GM12878 (cell line): ENCODE measurements around the gene HS3ST6. TPM values are rescaled to one million over a fixed set of nuclear protein-coding genes. Genes with fewer than 3 reads are reported as not detected.

Source experiments
- ATAC-seq: fragments of 200-7000 bp; cut with Tn5 transposase; 3 replicates; pipeline ENCODE4 v1.9.1; 2020; ENCODE audit warnings: mild to moderate bottlenecking, moderate library complexity
- BruUV-seq: library from RNA; stranded (reverse); fragments of 400-500 nt; replicated peaks from 2 replicates; lab custom pipeline; 2021; lab: Mats Ljungman, UMichigan
- CTCF ChIA-PET: fragments of 300-600 bp; sonication (Branson Sonifier 250); formaldehyde crosslinking; extraction: SDS; loops from one replicate; lab custom pipeline; 2021; ENCODE audit warnings: inconsistent platforms; lab: Yijun Ruan, JAX
- POLR2A ChIA-PET: fragments of 350-600 bp; formaldehyde crosslinking; extraction: SDS; loops from one replicate; lab custom pipeline; 2021; ENCODE audit warnings: inconsistent platforms; lab: Charles Lee
- RAD21 ChIA-PET: fragments of 300-600 bp; sonication (Branson Sonifier 250); formaldehyde crosslinking; loops from one replicate; lab custom pipeline; 2023; ENCODE audit warnings: antibody characterized with exemption; ENCODE audit not compliant: unreplicated experiment; lab: Charles Lee
- SMC1A ChIA-PET: fragments of 300-600 bp; sonication (Branson Sonifier 250); formaldehyde crosslinking; loops from one replicate; lab custom pipeline; 2023; ENCODE audit not compliant: unreplicated experiment, uncharacterized antibody; lab: Charles Lee
- DNase-seq: peaks from one replicate; pipeline ENCODE4 v3.0.0-alpha.2; 2011; ENCODE audit warnings: low read depth, low spot score
- FAIRE-seq: peaks from 3 replicates; lab custom pipeline; 2011; peaks lifted over from hg19 to GRCh38; lab: Jason Lieb, UNC
- H2AFZ ChIP-seq: 2 replicates; pipeline ENCODE4 v1.6.0; 2011; ENCODE audit warnings: low read depth, low read length, control low read depth; ENCODE audit not compliant: control insufficient read depth
- H3K27ac ChIP-seq: 2 replicates; pipeline ENCODE4 v1.5.1; 2011; ENCODE audit warnings: control low read depth; ENCODE audit not compliant: control insufficient read depth, insufficient read depth
- H3K27me3 ChIP-seq, 2 experiments: replicated peaks in 1 of 2; 2 replicates each; pipeline versions ENCODE4 v1.6.0 to v1.6.1; 2011; ENCODE audit warnings: low read length in 1 of 2; ENCODE audit not compliant: control insufficient read depth in 2 of 2, insufficient read depth in 2 of 2
- H3K36me3 ChIP-seq, 2 experiments: 2 replicates each; pipeline ENCODE4 v1.5.1; 2011; ENCODE audit warnings: low read length in 1 of 2; ENCODE audit not compliant: control insufficient read depth in 2 of 2, insufficient read depth in 2 of 2
- H3K4me1 ChIP-seq: 2 replicates; pipeline ENCODE4 v1.6.1; 2011; ENCODE audit warnings: mild to moderate bottlenecking, low read length, moderate library complexity, mixed read lengths; ENCODE audit not compliant: control insufficient read depth, insufficient read depth
- H3K4me2 ChIP-seq: 2 replicates; pipeline ENCODE4 v1.6.0; 2011; ENCODE audit warnings: control low read depth; ENCODE audit not compliant: control insufficient read depth, insufficient read depth
- H3K4me3 ChIP-seq: fragments of 200-600 bp; sonication (generic); 2 replicates; pipeline ENCODE4 v1.5.1; 2016
- H3K79me2 ChIP-seq: 2 replicates; pipeline ENCODE4 v1.6.0; 2011; ENCODE audit warnings: low read length; ENCODE audit not compliant: control insufficient read depth, insufficient read depth
- H3K9ac ChIP-seq: 2 replicates; pipeline ENCODE4 v1.8.0; 2011; ENCODE audit warnings: low read length, control low read depth, mixed read lengths; ENCODE audit not compliant: control insufficient read depth, insufficient read depth
- H3K9me3 ChIP-seq: replicated peaks from 3 replicates; pipeline ENCODE4 v1.5.1; 2011; ENCODE audit warnings: mild to moderate bottlenecking, low read length; ENCODE audit not compliant: control insufficient read depth, insufficient read depth
- H4K20me1 ChIP-seq: 2 replicates; pipeline ENCODE4 v1.6.0; 2011; ENCODE audit not compliant: control insufficient read depth, insufficient read depth
- ATF7 ChIP-seq: fragments of 450-650 bp; IDR thresholded peaks from 2 replicates; pipeline ENCODE4 v1.6.1; 2016; ENCODE audit warnings: low read depth, mild to moderate bottlenecking
- CBX3 ChIP-seq: fragments of 200-600 bp; sonication (generic); IDR thresholded peaks from 2 replicates; pipeline ENCODE4 v1.6.1; 2016; ENCODE audit warnings: low read depth, borderline replicate concordance
- CHD2 ChIP-seq: IDR thresholded peaks from 2 replicates; pipeline ENCODE4 v1.6.1; 2011; ENCODE audit warnings: low read depth, low read length, improper control_type of control experiment, borderline replicate concordance
- GATAD2B ChIP-seq: fragments of 450-650 bp; conservative IDR thresholded peaks from 2 replicates; pipeline ENCODE4 v1.6.1; 2017; ENCODE audit warnings: low read depth, mild to moderate bottlenecking, moderate library complexity
- HDAC2 ChIP-seq: fragments of 200-600 bp; sonication (generic); IDR thresholded peaks from 2 replicates; pipeline ENCODE4 v1.6.1; 2017
- HDGF ChIP-seq: fragments of 450-650 bp; IDR thresholded peaks from 2 replicates; pipeline ENCODE4 v1.6.1; 2016; ENCODE audit warnings: antibody characterized with exemption
- IRF4 ChIP-seq: IDR thresholded peaks from 2 replicates; pipeline ENCODE4 v1.6.1; 2011; ENCODE audit warnings: low read depth, low read length
- MLLT1 ChIP-seq: fragments of 450-650 bp; IDR thresholded peaks from 2 replicates; pipeline ENCODE4 v1.6.1; 2016; ENCODE audit warnings: mild to moderate bottlenecking
- MYC ChIP-seq: IDR thresholded peaks from 2 replicates; pipeline ENCODE4 v1.6.1; 2011; ENCODE audit warnings: mild to moderate bottlenecking, low read length, moderate library complexity, inconsistent platforms; ENCODE audit not compliant: insufficient read depth, insufficient replicate concordance, insufficient read length, severe bottlenecking
- NRF1 ChIP-seq: conservative IDR thresholded peaks from 2 replicates; pipeline ENCODE4 v1.6.1; 2011; ENCODE audit warnings: mild to moderate bottlenecking, low read depth, low read length, improper control_type of control experiment
- RB1 ChIP-seq: fragments of 450-650 bp; formaldehyde crosslinking; IDR thresholded peaks from 2 replicates; pipeline ENCODE4 v1.6.1; 2017; ENCODE audit warnings: mild to moderate bottlenecking, borderline replicate concordance
- RBBP5 ChIP-seq: fragments of 200-600 bp; sonication (generic); conservative IDR thresholded peaks from 2 replicates; pipeline ENCODE4 v1.6.1; 2016
- SREBF1 ChIP-seq: IDR thresholded peaks from 2 replicates; pipeline ENCODE4 v1.6.1; 2012; ENCODE audit warnings: mild to moderate bottlenecking, low read length
- SUPT20H ChIP-seq: IDR thresholded peaks from 2 replicates; pipeline ENCODE4 v1.6.1; 2011; ENCODE audit warnings: low read depth, mild to moderate bottlenecking, low read length, moderate library complexity, borderline replicate concordance; ENCODE audit not compliant: control insufficient read depth
- YY1 ChIP-seq: IDR thresholded peaks from 2 replicates; pipeline ENCODE4 v1.6.1; 2011; ENCODE audit warnings: low read depth, mild to moderate bottlenecking, low read length
- ZNF687 ChIP-seq: fragments of 450-650 bp; IDR thresholded peaks from 2 replicates; pipeline ENCODE4 v1.6.1; 2017; ENCODE audit warnings: mild to moderate bottlenecking, moderate library complexity
- WGBS: methylation state at CpG from one replicate; pipeline ENCODE4 v1.1.6; 2016; ENCODE audit warnings: low lambda C conversion rate; ENCODE audit not compliant: insufficient replicate concordance, insufficient coverage; ENCODE audit errors: missing lambda C conversion rate; 5-methylcytosine and 5-hydroxymethylcytosine counted together
- in situ Hi-C: fragments of 300-500 bp; cut with MboI; formaldehyde crosslinking; loops from 9 replicates; pipeline ENCODE4 v1.14.3; 2018; ENCODE audit warnings: mixed read lengths
- intact Hi-C: fragments of 100-400 bp; cut with micrococcal nuclease; formaldehyde crosslinking; loops from one replicate; pipeline ENCODE4 v1.14.2; 2022; ENCODE audit not compliant: unreplicated experiment
- polyA plus RNA-seq, 11 experiments: library from polyadenylated mRNA; depleted of rRNA in 4 of 11; unstranded in 6 of 11; stranded (reverse) in 5 of 11; fragments of >200 nt; fragmentation: Nextera tagmentation in 4 of 11; fragmentation: Illumina TruSeq in 1 of 11; extraction: Ambion mirVana in 4 of 11; extraction: Trizol in 1 of 11; gene quantifications; 1 replicate in 1 of 11; 2 replicates in 10 of 11; pipeline versions ENCODE4 v1.2.1 to v1.2.3, GENCODE V29; 2011 to 2016; ENCODE audit warnings: inconsistent platforms in 2 of 11, missing spikeins in 2 of 11, low read depth in 1 of 11
- total RNA-seq, 4 experiments: library from RNA; depleted of rRNA in 3 of 4; stranded (reverse); fragments of >200 nt in 3 of 4; fragmentation: Illumina TruSeq in 1 of 4; extraction: Trizol in 1 of 4; gene quantifications; 2 replicates each; pipeline versions ENCODE4 v1.2.1 to v1.2.3, GENCODE V29; 2013 to 2021
- TF ChIP-seq, protein P1 (sequence below): fragments of 450-650 bp; formaldehyde crosslinking; IDR thresholded peaks from 2 replicates; pipeline ENCODE4 v1.4.0; 2022; ENCODE audit warnings: mild to moderate bottlenecking, moderate library complexity

HS3ST6 gene
- total and polyA plus RNA-seq, 10 of the 15 experiments (the other 5 are each of a cell fraction or from before 2014, with no cell fraction given): not detected

DNA sequence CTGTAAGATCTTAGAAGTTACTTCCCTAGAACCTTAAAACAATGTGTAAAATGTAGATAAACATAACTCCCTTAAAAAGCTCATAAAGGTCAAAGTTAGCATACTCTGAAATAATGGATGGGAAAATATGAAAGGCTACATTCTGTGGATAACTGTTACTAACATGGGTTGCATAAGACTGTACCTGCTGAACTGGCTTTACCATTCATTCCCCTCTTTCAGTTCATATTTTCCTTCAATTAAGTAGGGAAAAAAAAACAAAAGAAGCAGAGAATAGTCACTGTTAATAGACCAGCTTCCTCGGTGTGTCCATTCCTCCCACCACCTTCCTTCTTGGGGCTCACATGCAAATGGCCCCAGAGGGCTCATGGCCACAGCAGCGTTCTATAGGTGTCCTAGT, 38.7 kb downstream of the HS3ST6 start:
- POLR2A ChIA-PET: no interaction called here
- intact Hi-C loops: no loop called here
- Histone ChIP-seq H3K9ac (no peak overlapping the region), H3K79me2 (no peaks in the 10 kb centered on the region), H3K9me3 (no peaks in the 10 kb centered on the region), H3K36me3 (no peaks in the 10 kb centered on the region), H3K4me1 (peaks cover 12% of the 10 kb centered on the region), H4K20me1 (no peaks in the 10 kb centered on the region), H3K27ac (no peak overlapping the region), H3K4me3 (no peak overlapping the region), H3K27me3 (no peaks in the 10 kb centered on the region), H2AFZ (no peak overlapping the region), H3K4me2 (no peak overlapping the region)
- 0% methylated on average over 2 of the region's 2 CpGs for WGBS
- DNase-seq: no peak
- in situ Hi-C loops: no loop called here
- SMC1A ChIA-PET: interaction anchor here (2.9 kb wide), 1 partner anchor 13 kb away, joined by 6 read pairs; no protein-coding TSS in a partner anchor
- CTCF ChIA-PET: no interaction called here
- ATAC-seq: no peak
- no peak for FAIRE-seq
- RAD21 ChIA-PET: no interaction called here
- BruUV-seq: no TSS peak
- no peak for TF ChIP-seq CBX3
- no peak for TF ChIP-seq HDGF
- no peak for TF ChIP-seq GATAD2B
- no peak for TF ChIP-seq SREBF1
- TF ChIP-seq, protein P1, sequence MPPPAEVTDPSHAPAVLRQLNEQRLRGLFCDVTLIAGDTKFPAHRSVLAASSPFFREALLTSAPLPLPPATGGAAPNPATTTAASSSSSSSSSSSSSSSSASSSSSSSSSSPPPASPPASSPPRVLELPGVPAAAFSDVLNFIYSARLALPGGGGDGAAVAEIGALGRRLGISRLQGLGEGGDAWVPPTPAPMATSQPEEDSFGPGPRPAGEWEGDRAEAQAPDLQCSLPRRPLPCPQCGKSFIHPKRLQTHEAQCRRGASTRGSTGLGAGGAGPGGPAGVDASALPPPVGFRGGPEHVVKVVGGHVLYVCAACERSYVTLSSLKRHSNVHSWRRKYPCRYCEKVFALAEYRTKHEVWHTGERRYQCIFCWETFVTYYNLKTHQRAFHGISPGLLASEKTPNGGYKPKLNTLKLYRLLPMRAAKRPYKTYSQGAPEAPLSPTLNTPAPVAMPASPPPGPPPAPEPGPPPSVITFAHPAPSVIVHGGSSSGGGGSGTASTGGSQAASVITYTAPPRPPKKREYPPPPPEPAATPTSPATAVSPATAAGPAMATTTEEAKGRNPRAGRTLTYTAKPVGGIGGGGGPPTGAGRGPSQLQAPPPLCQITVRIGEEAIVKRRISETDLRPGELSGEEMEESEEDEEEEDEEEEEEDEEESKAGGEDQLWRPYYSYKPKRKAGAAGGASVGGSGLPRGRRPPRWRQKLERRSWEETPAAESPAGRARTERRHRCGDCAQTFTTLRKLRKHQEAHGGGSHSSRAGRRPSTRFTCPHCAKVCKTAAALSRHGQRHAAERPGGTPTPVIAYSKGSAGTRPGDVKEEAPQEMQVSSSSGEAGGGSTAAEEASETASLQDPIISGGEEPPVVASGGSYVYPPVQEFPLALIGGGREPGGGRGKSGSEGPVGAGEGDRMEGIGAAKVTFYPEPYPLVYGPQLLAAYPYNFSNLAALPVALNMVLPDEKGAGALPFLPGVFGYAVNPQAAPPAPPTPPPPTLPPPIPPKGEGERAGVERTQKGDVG: no peak
- no peak for TF ChIP-seq ZNF687
- TF ChIP-seq RB1: no peak
- TF ChIP-seq MLLT1: no peak
- no peak for TF ChIP-seq HDAC2
- no peak for TF ChIP-seq IRF4
- TF ChIP-seq SUPT20H: no peak
- no peak for TF ChIP-seq RBBP5
- TF ChIP-seq CHD2: no peak
- no peak for TF ChIP-seq ATF7
- no peak for TF ChIP-seq MYC
- TF ChIP-seq YY1: no peak
- no peak for TF ChIP-seq NRF1
